GM23248 (cell line): ENCODE results near the gene SEMA6B. TPM values are rescaled to one million over a fixed set of nuclear protein-coding genes. Genes with fewer than 3 reads are reported as not detected.

Experiments
- DNase-seq: peaks from one replicate; pipeline ENCODE4 v3.0.0-alpha.2; 2015
- H2AFZ ChIP-seq: fragments of 200-600 bp; sonication (generic); 2 replicates; pipeline ENCODE4 v1.6.1; 2016; ENCODE audit warnings: antibody characterized with exemption
- H3F3A ChIP-seq: fragments of 200-600 bp; sonication (generic); 2 replicates; pipeline ENCODE4 v1.6.1; 2016; ENCODE audit warnings: mild to moderate bottlenecking, antibody characterized with exemption, mixed run types; ENCODE audit not compliant: insufficient read depth
- H3K27ac ChIP-seq: fragments of 200-600 bp; sonication (generic); 2 replicates; pipeline ENCODE4 v1.5.1; 2016; ENCODE audit warnings: mild to moderate bottlenecking
- H3K27me3 ChIP-seq: fragments of 200-600 bp; sonication (generic); replicated peaks from 2 replicates; pipeline ENCODE4 v1.6.1; 2016; ENCODE audit warnings: mild to moderate bottlenecking; ENCODE audit not compliant: insufficient read depth
- H3K36me3 ChIP-seq: fragments of 200-600 bp; sonication (generic); 2 replicates; pipeline ENCODE4 v1.6.1; 2016; ENCODE audit warnings: low read depth, mild to moderate bottlenecking
- H3K4me1 ChIP-seq: fragments of 200-600 bp; sonication (generic); 2 replicates; pipeline ENCODE4 v1.6.1; 2016; ENCODE audit warnings: mild to moderate bottlenecking; ENCODE audit not compliant: insufficient read depth
- H3K4me2 ChIP-seq: fragments of 200-600 bp; sonication (generic); one replicate; pipeline ENCODE4 v1.6.1; 2016; ENCODE audit warnings: mild to moderate bottlenecking; ENCODE audit not compliant: unreplicated experiment
- H3K4me3 ChIP-seq: fragments of 200-600 bp; sonication (generic); 2 replicates; pipeline ENCODE4 v1.5.1; 2016; ENCODE audit warnings: mild to moderate bottlenecking
- H3K79me2 ChIP-seq: fragments of 200-600 bp; sonication (generic); 2 replicates; pipeline ENCODE4 v1.6.1; 2016; ENCODE audit warnings: mild to moderate bottlenecking; ENCODE audit not compliant: insufficient read depth
- H3K9ac ChIP-seq: fragments of 200-600 bp; sonication (generic); 2 replicates; pipeline ENCODE4 v1.6.1; 2016; ENCODE audit warnings: mild to moderate bottlenecking
- H3K9me2 ChIP-seq: fragments of 200-600 bp; sonication (generic); 2 replicates; pipeline ENCODE4 v1.6.1; 2016; ENCODE audit warnings: mixed run types, mild to moderate bottlenecking, moderate library complexity; ENCODE audit not compliant: insufficient read depth
- H3K9me3 ChIP-seq: fragments of 200-600 bp; sonication (generic); one replicate; pipeline ENCODE4 v1.6.1; 2017; ENCODE audit warnings: low read depth
- H4K20me1 ChIP-seq: fragments of 200-600 bp; sonication (generic); 2 replicates; pipeline ENCODE4 v1.6.0; 2016; ENCODE audit not compliant: insufficient read depth
- EZH2 ChIP-seq: fragments of 200-600 bp; sonication (generic); IDR thresholded peaks from 2 replicates; pipeline ENCODE4 v1.6.1; 2018; ENCODE audit warnings: antibody characterized with exemption, mild to moderate bottlenecking; ENCODE audit not compliant: insufficient read depth, poor library complexity, severe bottlenecking
- EZH2phosphoT487 ChIP-seq: fragments of 200-600 bp; sonication (generic); IDR thresholded peaks from 2 replicates; pipeline ENCODE4 v1.6.1; 2018; ENCODE audit warnings: antibody characterized with exemption, moderate library complexity, mild to moderate bottlenecking, low read depth; ENCODE audit not compliant: insufficient read depth
- WGBS, 2 experiments: methylation state at CpG; one replicate each; pipeline ENCODE4 v1.1.6; 2015 to 2017; ENCODE audit warnings: low lambda C conversion rate in 2 of 2, low coverage in 1 of 2; ENCODE audit errors: missing lambda C conversion rate in 2 of 2; 5-methylcytosine and 5-hydroxymethylcytosine counted together
- in situ Hi-C: fragments of 300-500 bp; cut with MboI; formaldehyde crosslinking; loops from 2 replicates; pipeline ENCODE4 v1.15.0; 2020
- polyA plus RNA-seq: library from polyadenylated mRNA; unstranded; fragments of >200 nt; fragmentation: Nextera tagmentation; extraction: Ambion mirVana; gene quantifications from 2 replicates; pipeline ENCODE4 v1.2.1, GENCODE V29; 2016
- total RNA-seq: library from RNA; depleted of rRNA; stranded (reverse); fragments of >200 nt; shearing (Covaris generic); gene quantifications from 2 replicates; pipeline ENCODE4 v1.2.3, GENCODE V29; 2014

The SEMA6B gene
- total and polyA plus RNA-seq, 2 experiments from 2014 or later: not detected

DNA sequence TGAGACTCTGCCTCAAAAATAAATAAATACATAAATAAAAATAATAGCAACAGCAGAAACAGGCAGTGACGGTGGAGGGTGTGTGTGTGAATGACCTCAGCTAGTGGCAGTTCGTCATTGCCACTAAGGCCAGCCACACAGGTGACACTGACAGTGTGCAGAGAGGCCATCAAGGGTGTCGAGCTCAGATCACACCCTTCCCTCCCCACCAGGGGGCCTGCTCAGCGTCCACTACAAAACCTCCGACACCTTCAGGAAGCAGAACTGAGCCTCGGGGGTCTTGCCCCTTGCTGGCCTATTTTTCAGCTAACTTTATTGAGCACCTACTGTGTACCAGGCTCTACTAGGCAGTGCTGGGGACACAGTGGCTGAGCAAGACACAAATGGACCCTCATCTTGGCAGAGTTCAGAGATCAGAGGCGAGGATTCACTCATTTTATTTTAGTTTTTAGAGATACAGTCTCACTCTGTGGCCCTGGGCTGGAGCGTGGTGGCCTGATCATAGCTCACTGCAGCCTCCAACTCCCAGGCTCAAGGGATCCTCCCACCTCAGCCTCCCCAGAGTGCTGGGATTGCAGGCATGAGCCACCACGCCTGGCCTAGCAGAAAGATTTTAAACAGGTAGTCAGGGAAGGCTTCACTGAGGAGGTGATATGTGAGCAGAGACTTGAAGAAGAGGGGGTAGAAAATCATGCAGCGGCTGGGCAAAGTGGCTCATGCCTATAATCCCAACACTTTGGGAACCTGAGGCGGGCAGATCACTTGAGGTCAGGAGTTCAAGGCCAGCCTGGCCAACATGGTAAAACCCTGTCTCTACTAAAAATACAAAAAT is 30.3 kb upstream of the SEMA6B start:
- no peak for DNase-seq
- Histone ChIP-seq H3K9ac (no peak overlapping the region), H3K4me3 (no peak overlapping the region), H3K4me1 (no peaks in the 10 kb centered on the region), H3K27me3 (peaks cover 23% of the 10 kb centered on the region), H4K20me1 (no peaks in the 10 kb centered on the region), H3K9me2 (no peaks in the 10 kb centered on the region), H3K27ac (no peak overlapping the region), H3K9me3 (no peaks in the 10 kb centered on the region), H3K79me2 (no peaks in the 10 kb centered on the region), H2AFZ (no peak overlapping the region), H3F3A (no peaks in the 10 kb centered on the region), H3K36me3 (no peaks in the 10 kb centered on the region), H3K4me2 (no peak overlapping the region)
- in situ Hi-C loops: no loop called here
- WGBS, 2 experiments: 57 to 60% methylated on average over 11 of the region's 11 CpGs
- TF ChIP-seq EZH2phosphoT487 (no peak), EZH2 (no peak)

DNA sequence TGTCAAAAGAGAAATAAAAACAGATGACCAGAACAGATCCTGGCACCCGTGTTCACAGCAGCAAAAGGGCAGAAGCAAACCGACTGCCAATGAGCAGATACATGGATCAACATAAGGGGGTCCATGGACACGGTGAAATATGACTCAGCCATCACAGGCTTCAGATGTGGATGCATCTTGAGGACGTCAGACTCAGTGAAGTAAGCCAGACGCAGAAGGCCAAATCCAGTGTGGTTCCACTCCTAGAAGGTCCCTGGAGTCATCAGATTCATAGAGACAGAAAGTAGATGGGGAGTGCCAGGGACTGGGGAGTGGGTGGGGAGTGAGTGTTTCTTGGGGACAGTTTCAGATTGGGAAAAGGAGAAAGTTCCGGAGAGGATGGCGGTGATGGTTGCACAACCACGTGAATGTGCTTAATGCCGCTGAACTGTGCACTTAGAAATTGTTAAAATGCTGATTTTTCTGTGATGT is 28.8 kb upstream of the SEMA6B start:
- in situ Hi-C loops: no loop called here
- no peak for DNase-seq
- Histone ChIP-seq H3K36me3 (no peaks in the 10 kb centered on the region), H3K79me2 (no peaks in the 10 kb centered on the region), H3K9me3 (no peaks in the 10 kb centered on the region), H2AFZ (no peak overlapping the region), H3K27ac (no peak overlapping the region), H3K4me3 (no peak overlapping the region), H3K4me1 (no peaks in the 10 kb centered on the region), H3F3A (no peaks in the 10 kb centered on the region), H4K20me1 (no peaks in the 10 kb centered on the region), H3K4me2 (no peak overlapping the region), H3K9me2 (no peaks in the 10 kb centered on the region), H3K27me3 (peaks cover 28% of the 10 kb centered on the region), H3K9ac (no peak overlapping the region)
- 42 to 43% methylated on average over 9 of the region's 9 CpGs for WGBS, 2 experiments
- no peak for TF ChIP-seq EZH2phosphoT487
- no peak for TF ChIP-seq EZH2

DNA sequence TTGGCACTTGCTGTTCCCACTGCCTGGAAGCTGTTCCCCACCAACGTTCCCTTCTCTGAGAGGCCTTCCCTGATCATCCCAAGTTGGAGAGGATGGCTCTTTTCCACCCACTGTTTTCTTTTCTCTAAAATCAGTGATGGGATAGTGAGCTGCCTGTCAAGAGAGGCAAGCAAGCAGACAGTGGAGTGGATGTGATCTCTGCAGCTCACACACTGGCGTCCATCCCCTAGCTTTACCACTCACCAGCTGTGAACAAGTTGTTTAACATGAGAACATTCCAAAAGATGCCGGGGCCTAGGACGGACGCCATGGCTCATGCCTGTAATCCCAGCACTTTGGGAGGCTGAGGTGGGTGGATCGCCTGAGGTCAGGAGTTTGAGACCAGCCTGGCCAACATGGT is 28.0 kb upstream of the SEMA6B start:
- H4K20me1 ChIP-seq: no peaks in the 10 kb centered on the region

GRCh38 chr19:4586691-4587090 is 27.2 kb upstream of the SEMA6B start:
- Histone ChIP-seq H3K27me3 (peaks cover 35% of the 10 kb centered on the region), H3F3A (no peaks in the 10 kb centered on the region)

More for the DNA sequence above, 28.0 kb upstream of the SEMA6B start:
- Histone ChIP-seq H2AFZ (no peak overlapping the region), H3K4me2 (no peak overlapping the region), H3K9me3 (no peaks in the 10 kb centered on the region), H3K79me2 (no peaks in the 10 kb centered on the region), H3K9me2 (no peaks in the 10 kb centered on the region), H3F3A (no peaks in the 10 kb centered on the region), H3K36me3 (no peaks in the 10 kb centered on the region), H3K4me1 (no peaks in the 10 kb centered on the region), H3K27ac (no peak overlapping the region), H3K4me3 (no peak overlapping the region), H3K9ac (no peak overlapping the region), H3K27me3 (peaks cover 28% of the 10 kb centered on the region)
- DNase-seq: no peak
- TF ChIP-seq EZH2phosphoT487 (no peak), EZH2 (no peak)
- 86 to 87% methylated on average over 6 of the region's 6 CpGs for WGBS, 2 experiments
- in situ Hi-C loops: no loop called here

More at GRCh38 chr19:4586691-4587090, 27.2 kb upstream of the SEMA6B start:
- no peaks in the 10 kb centered on the region for H3K9me3 ChIP-seq
- H2AFZ ChIP-seq: no peak overlapping the region
- TF ChIP-seq EZH2 (no peak), EZH2phosphoT487 (no peak)
- in situ Hi-C loops: no loop called here
- no peaks in the 10 kb centered on the region for H3K9me2 ChIP-seq
- H3K79me2 ChIP-seq: no peaks in the 10 kb centered on the region
- no peaks in the 10 kb centered on the region for H4K20me1 ChIP-seq
- no peak overlapping the region for H3K27ac ChIP-seq
- no peak overlapping the region for H3K9ac ChIP-seq
- no peak overlapping the region for H3K4me2 ChIP-seq
- no peaks in the 10 kb centered on the region for H3K36me3 ChIP-seq
- DNase-seq: no peak
- 47 to 52% methylated on average over 6 of the region's 6 CpGs for WGBS, 2 experiments
- H3K4me3 ChIP-seq: no peak overlapping the region
- no peaks in the 10 kb centered on the region for H3K4me1 ChIP-seq
